Fibroblast of mammary gland (primary cell): ENCODE results near the gene RASA4.
"Not testable (repeated sequence)": the region's sequence is repeated elsewhere in the genome, so short reads cannot be mapped to it uniquely, and the experiment has no call there.

Experiments used
- DNase-seq: peaks from one replicate; pipeline ENCODE4 v3.0.0-alpha.2; 2010; ENCODE audit warnings: low read depth
- H3K4me3 ChIP-seq: 2 replicates; pipeline ENCODE4 v1.5.1; 2011; ENCODE audit warnings: low read depth, mild to moderate bottlenecking, low read length, moderate library complexity; ENCODE audit not compliant: control insufficient read depth
- TF ChIP-seq, protein P1 (sequence below): conservative IDR thresholded peaks from 2 replicates; pipeline ENCODE4 v1.5.1; 2011; ENCODE audit warnings: low read depth, low read length, inconsistent platforms; ENCODE audit not compliant: control insufficient read depth, insufficient read depth

RASA4 gene

DNA sequence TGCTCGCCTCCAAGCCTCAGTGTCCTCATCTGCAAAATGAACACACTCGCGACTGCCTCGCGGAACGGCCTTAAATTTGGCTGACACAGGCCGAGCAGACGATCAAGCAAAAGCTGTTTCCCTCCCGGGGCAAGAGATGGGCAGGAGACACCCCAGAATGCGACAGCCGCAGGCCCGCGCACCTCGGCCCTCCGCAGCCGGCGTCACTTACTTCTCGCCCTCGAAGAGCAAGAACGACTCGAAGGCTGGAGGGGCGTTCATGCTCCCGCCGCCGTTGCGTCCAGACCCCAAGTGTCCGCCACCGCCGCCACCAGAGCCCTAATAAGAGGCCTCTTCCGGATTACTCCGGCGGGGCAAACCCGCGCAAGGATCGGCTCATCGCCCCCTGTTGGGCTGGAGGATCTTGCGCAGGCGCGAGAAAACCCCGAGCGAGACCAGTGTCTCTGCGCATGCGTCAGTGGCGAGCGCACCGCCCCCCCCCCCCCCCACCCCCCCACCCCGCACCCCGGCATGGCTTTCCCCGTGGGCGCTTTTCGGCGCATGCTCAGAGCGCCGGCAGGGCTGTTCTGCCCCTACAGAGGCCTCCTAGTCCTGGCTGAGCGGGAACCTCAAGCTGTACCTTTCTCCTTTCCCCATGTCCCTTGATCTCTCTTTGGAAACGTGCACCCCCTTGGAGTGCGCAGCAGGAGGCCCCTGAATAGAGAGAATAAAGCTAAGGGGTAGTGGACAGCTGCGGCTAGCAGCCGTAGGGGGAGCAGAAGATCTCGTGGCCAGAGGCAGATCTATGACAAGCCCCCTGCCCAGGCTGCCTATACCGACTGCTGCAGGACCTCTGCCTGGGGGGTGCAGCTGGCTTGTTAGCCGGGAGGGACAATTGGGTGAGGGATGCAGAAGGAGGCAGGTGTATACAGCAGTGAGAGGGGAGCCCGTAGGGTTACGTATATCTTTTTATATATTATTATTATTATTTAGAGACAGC is 44.0 kb downstream of the RASA4 start, which contains the start of gene POLR2J3:
Gene POLR2J3, minus strand, starts transcription at position 323 of the 979 bp plus-strand sequence. Its CDS starts 62 bp downstream, at position 261.
- TF ChIP-seq, protein P1, sequence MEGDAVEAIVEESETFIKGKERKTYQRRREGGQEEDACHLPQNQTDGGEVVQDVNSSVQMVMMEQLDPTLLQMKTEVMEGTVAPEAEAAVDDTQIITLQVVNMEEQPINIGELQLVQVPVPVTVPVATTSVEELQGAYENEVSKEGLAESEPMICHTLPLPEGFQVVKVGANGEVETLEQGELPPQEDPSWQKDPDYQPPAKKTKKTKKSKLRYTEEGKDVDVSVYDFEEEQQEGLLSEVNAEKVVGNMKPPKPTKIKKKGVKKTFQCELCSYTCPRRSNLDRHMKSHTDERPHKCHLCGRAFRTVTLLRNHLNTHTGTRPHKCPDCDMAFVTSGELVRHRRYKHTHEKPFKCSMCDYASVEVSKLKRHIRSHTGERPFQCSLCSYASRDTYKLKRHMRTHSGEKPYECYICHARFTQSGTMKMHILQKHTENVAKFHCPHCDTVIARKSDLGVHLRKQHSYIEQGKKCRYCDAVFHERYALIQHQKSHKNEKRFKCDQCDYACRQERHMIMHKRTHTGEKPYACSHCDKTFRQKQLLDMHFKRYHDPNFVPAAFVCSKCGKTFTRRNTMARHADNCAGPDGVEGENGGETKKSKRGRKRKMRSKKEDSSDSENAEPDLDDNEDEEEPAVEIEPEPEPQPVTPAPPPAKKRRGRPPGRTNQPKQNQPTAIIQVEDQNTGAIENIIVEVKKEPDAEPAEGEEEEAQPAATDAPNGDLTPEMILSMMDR, result peak; percentile 0
- peak within 1 kb of the TSS; percentile 54 for H3K4me3 ChIP-seq
- peak; percentile 69 for DNase-seq

DNA sequence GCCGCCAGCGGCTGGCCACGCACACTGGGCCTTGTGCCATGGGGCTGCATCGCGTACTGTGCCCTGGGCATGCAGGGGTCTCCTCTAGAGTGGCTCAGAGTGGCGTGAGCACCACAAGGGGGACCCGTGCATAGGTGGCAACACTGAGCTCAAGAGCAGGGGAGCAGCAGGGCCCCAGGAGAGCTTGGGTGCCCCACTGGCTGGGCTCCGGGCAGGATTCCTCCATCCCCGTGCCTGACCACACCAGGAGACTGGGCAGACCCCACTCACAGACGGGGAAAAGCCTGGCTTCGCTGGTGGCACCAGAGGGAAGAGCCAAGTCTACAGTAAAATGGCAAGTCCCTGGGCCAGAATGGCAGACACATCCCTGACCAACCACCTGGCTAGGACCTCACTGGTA is 47.9 kb downstream of the RASA4 start:
- not testable (repeated sequence) for H3K4me3 ChIP-seq, DNase-seq

DNA sequence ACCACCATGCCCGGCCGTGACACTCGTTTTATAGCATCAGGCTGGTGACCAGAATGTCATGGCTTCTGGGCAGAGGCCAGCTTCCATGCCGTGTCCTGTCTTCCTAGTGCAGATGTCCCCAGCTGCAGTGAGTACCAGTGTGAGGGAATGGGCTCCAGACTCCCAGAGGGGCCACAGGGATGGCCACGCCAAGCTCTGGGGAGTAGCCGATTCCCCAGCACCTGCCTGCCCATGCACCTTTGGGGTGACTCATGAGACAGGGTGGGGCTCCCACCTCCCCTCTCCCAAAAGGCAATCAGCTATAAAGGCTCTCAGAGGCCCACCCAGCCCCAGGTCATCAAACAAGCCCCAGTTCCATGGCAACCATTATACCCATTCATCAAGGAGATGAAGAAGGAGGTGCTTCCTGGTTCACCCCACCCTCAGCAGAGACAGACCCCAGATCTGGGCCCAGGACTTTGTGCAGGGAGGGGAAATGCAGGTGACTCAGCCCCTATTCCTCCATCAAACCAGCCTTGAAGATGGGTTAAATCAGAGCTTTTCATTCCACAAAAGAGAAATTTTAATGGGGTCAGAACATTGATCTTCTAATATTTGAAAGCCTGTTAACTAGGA is 65.6 kb downstream of the RASA4 start, which contains the start of gene SPDYE2:
Gene SPDYE2, plus strand, starts transcription at position 419 of the 615 bp plus-strand sequence. CDS start 2,030 bp downstream, outside the sequence.
- H3K4me3 ChIP-seq, DNase-seq: not testable (repeated sequence)

DNA sequence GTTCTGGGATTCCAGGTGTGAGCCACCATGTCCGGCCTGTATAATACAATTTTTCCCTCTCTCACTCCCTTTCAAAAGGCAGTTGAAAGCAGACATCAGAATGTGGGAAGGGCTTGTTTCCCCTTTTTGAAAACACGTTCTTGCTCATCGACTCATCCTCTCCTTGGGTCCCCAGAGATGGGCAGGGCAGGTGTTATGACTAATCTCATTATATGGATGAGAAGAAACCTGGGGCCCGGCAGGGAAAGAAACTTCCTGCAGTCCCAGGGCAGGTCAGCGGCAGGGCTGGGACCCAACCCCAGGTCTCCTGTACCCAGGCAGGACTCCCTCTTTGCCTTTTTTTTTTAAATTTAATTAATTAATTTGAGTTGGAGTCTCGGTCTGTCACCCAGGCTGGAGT is 70.2 kb downstream of the RASA4 start:
- DNase-seq, H3K4me3 ChIP-seq: not testable (repeated sequence)

DNA sequence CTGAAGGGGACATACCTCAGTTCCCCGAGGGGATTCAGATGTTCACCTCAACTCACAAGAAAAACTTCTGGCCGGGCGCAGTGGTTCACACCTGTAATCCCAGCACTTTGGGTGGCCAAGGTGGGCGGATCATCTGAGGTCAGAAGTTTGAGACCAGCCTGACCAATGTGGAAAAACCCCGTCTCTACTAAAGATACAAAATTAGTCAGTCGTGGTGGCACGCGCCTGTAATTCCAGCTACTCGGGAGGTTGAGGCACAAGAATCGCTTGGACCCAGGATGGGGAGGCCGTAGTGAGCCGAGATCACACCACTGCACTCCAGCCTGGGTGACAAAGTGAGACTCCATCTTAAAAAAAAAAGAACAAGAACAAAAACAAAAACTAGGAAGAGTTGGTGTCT is 71.3 kb downstream of the RASA4 start:
- H3K4me3 ChIP-seq, DNase-seq: not testable (repeated sequence)

DNA sequence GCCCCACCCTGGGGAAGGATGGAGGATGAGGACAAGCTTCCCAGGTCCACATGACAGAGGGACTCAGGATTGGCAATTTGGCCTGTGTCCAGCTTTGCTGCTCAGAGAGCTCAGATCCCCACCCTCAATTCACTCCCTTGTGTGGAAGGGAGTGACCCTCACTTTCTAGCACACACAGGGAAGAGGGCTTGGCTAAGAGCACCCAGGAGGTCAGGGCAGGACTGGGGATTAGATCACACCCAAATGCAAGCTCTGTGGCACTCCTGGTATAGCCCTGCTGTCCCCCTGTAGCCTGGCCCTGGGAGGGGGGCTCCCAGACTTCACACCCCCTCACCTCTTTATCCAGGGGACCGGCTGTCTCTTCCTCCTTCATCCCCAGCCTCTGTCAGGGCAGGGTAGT is 72.2 kb downstream of the RASA4 start:
- not testable (repeated sequence) for DNase-seq

DNA sequence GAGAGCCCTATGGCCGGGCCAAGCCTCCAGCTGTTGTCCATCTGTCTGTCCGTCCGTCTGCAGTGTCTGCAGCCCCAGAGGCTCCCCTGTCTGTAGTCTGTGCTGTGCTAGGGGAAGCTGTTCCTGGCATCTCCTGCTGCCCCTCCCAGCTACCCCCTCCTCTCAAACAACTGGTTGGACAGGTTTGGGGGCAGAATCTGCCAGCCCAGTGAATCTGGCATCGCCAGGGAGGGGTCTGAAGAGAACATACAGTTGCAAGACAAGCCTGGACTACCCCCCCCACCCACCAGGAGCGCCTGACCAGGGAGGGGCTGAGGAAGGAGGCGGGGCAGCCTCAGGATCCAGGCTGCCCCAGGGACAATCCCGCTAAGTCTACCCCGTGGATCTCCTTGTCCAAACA is 73.0 kb downstream of the RASA4 start, which contains the start of gene UPK3BL2:
Gene UPK3BL2, minus strand, starts transcription at position 101 of the 400 bp plus-strand sequence. Its CDS starts 60 bp downstream, at position 41.
- not testable (repeated sequence) for DNase-seq, H3K4me3 ChIP-seq

More for the DNA sequence above, 72.2 kb downstream of the RASA4 start:
- not testable (repeated sequence) for H3K4me3 ChIP-seq

DNA sequence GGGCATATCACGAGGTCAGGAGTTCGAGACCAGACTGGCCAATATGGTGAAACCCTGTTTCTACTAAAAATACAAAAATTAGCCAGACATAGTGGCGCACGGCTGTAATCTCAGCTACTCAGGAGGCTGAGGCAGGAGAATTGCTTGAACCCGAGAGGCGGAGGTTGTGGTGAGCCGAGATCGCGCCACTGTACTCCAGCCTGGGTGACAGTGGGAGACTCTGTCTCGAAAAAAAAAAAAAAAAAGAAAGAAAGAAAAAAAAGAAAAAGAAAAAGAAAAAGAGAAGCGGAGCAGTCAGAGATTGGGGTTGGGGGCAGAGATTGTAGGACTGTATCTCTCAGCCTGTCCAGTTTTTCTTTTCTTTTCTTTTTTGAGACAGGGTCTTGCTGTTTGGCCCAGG is 73.8 kb downstream of the RASA4 start:
- not testable (repeated sequence) for DNase-seq

DNA sequence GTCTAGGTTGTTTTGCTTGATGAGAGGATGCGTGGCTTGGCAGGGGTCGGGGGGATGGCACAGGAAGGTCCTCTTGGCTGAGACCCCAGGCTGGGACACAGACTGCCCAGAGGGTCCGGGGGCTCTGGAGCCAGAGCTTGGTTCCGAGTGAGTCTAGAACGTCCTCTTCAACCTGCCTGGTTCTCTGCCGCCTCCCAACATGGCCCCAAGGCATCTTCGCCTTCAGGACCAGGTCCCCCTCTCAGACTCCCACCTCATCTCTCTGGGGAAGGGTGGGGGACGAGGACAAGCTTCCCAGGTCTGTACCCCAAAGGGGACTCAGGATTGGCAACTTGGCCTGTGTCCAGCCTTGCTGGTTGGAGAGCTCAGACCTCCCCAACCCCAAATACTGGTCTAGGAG is 74.5 kb downstream of the RASA4 start:
- H3K4me3 ChIP-seq, result not testable (repeated sequence)

More for the DNA sequence above, 73.8 kb downstream of the RASA4 start:
- not testable (repeated sequence) for H3K4me3 ChIP-seq

DNA sequence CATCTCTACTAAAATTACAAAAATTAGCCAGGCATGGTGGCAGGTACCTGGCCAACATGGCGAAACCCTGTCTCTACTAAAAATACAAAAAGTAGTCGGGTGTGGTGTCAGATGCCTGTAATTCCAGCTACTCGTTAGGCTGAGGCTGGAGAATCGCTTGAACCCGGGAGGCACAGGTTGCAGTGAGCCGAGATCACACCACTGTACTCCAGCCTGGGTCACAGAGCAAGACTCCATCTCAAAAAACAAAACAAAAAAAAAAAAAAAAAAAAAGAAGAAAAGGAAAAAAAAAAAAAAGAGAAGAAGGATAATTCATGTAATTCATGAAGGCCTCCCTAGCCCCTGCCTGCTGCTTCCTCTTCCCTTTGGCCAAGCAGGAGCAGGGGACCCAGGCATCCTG is 76.0 kb downstream of the RASA4 start:
- not testable (repeated sequence) for H3K4me3 ChIP-seq, DNase-seq

More for the DNA sequence above, 74.5 kb downstream of the RASA4 start:
- DNase-seq, result not testable (repeated sequence)

DNA sequence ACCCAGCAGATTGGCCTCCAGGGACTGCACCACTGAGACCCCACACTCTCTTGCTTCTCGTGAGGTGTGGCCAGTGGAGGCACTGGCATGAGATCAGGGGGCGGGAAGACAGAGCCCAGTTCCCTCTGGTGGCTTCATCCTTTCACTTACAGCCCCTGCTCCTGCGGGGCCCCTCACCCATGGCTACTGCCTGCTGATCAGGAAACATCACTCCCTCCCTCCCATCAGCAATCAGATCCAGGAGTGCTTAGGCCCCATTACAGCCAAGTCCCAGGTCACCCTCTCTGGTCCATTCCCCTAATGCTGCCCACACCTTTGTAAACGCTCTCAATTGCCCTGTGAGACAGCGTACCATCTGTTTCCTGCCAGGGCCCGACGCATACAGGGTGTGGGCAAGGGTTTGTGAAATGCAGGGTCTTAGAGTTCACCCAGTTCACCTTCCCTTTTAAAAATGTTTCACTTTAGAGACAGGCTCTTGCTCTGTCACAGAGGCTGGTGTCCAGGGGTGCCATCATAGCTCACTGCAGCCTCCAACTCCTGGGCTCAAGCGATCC is 81.4 kb downstream of the RASA4 start:
- H3K4me3 ChIP-seq, DNase-seq: not testable (repeated sequence)

DNA sequence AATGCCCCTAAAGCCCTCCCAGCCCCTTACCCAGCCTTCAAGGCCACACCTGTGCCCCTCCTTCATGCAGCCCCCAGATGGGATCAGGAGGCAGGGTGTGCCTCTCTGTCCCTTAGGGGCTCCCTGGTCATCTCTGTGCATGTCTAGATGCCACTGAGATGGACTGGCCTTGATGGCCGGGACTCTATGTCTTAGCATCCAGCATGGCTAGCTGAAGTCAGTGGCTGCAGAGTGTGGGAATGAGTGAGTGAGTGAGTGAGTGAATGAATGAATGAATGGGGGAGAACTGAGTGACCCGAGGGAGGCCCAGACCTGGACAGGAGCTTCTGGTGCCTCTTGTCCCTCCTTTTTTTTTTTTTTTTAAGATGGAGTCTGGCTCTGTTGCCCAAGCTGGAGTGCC is 84.4 kb downstream of the RASA4 start:
- not testable (repeated sequence) for DNase-seq, H3K4me3 ChIP-seq

DNA sequence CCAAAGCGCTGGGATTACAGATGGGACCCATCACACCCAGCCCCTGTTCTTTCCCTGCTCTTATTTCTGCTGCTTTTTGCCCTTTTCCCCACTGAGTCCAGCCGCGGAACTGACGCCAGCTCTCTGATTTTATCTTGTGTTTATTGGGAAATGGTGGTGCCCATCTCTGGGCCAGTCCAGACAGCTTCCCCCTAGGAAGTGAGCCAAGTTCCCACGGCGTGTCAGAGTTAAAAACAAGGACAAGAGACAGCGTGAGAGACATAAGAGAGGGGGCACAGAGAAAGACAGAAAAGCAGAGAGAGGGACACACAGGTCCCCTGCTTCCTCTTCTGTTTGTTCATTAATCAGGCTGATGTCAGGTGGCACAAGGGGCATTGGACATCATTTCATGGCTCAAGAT is 85.0 kb downstream of the RASA4 start:
- not testable (repeated sequence) for H3K4me3 ChIP-seq, DNase-seq

DNA sequence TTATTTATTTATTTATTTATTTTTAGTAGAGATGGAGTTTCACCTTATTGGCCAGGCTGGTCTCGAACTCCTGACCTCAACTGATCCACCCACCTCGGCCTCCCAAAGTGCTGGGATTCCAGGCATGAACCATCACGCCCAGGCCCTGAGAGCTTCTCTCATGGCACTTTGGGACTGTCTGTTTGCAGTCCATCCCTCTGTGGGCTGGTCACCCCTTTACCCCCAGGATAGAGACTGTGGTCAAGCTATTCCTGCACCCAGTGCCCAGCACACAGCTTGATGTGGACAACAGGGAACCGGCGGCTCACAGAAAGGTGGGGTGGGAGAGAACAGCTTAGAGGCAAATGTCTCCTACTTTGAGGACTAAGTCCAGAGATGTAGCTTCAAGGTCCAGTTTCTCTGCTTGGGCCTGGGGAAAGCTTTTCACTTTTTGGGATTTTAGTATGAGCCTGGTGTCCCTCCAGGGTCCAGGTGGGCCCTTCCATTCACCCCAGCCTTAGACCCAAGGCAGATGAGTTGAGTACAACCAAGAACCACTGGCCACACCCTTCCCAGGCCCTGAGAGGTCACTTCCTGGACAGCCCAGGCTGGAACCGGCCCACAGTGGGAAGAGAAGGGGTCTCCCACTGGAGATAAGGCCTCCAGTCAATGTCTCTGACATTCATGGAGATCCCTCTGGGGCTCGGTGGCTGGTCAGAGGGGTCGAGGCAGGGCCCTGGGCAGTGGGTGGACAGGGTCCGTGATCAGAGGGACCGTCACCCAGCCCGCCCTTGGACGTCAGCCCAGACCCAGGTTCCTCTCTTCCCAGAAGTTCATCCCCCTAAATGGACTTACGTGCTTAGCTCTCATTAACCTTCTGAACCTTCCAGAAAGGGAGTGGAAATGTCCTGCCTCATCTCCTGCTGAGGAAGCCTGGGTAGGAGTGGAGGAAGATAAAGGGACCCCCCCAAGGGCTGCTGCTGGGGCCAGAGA is 88.4 kb downstream of the RASA4 start:
- DNase-seq, H3K4me3 ChIP-seq: not testable (repeated sequence)

DNA sequence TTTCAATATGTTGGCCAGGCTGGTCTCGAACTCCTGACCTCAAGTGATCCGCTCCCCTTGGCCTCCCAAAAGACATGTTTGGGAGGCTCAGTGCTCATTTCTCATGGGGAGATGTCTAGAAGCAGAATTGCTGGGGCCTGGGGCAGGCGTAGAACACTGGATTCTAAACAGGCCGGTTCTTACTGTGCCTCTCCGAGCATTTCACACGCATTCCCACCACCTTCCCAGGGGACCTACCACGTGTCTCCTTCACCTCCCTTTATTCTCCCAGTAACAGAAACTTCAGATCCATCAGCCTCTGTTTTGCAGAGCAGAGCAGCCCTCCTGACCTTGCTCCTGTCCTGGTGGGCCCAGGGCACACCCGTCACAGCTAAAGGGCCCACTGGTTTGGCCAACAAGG is 89.4 kb downstream of the RASA4 start:
- H3K4me3 ChIP-seq, DNase-seq: not testable (repeated sequence)

DNA sequence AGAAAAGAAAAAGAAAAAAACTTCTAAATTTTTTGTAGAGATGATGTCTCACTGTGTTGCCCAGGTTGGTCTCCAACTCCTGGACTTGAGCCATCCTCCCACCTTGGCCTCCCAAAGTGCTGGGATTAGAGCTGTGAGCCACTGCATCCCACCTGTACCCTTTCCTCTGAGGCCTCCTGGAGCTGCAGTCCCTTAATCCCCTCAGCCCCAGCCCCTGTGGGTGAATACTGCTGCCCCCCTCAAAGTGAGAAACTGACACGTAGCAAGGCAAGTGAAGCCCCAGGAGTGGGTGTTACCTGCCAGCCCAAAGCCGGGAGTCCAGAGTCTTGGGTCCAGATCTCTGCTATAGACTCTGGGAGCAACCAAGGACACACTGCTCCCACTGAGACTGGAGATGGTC is 91.8 kb downstream of the RASA4 start:
- not testable (repeated sequence) for DNase-seq, H3K4me3 ChIP-seq
